ENCODE results near the gene ICE2. TPM values are rescaled to one million over a fixed set of nuclear protein-coding genes. Genes with fewer than 3 reads are reported as not detected.
A peak's percentile ranks its signal among the peaks of the same experiment; 100 is the strongest.

The ICE2 gene
- total and polyA plus RNA-seq, 5 donors from 2014 or later, result 37.1 to 52.2 (median 48.3) TPM

- ATAC-seq (ENCODE audit: low read depth in 2 of 2), result no peak
- Mint-ChIP-seq H3K27ac (peak overlapping the region in 1 of 3 donors; percentile 67), H3K4me3 (no peak overlapping the region), H3K4me1 (peaks cover 6 to 13% (median 9%) of the 10 kb centered on the region in 4 donors), H3K9me3 (no peaks in the 10 kb centered on the region), H3K27me3 (no peaks in the 10 kb centered on the region), H3K36me3 (peaks cover 24% of the 10 kb centered on the region)
- Histone ChIP-seq H3K36me3 (ENCODE audit: control insufficient read depth, insufficient read depth, low read length) (peaks cover 20% of the 10 kb centered on the region), H3K27ac (ENCODE audit: insufficient read depth, low read length, poor library complexity, severe bottlenecking) (no peak overlapping the region), H3K9me3 (ENCODE audit: control insufficient read depth in 2 of 2, low read length in 2 of 2) (no peaks in the 10 kb centered on the region), H3K4me1 (ENCODE audit: control insufficient read depth, insufficient read depth, low read length, poor library complexity, severe bottlenecking) (no peaks in the 10 kb centered on the region), H3K27me3 (ENCODE audit: control insufficient read depth, insufficient read depth, low read length) (no peaks in the 10 kb centered on the region), H3K4me3 (ENCODE audit: low read depth, low read length) (no peak overlapping the region)
- DNase-seq, result no peak
These were observed 36.8 kb downstream of the ICE2 start for GRCh38 chr15:60442031-60442650.

- Mint-ChIP-seq H3K27ac (peak overlapping the region in 2 of 3 donors; percentile 1 to 16), H3K9me3 (no peaks in the 10 kb centered on the region), H3K4me1 (peaks cover 6 to 13% (median 9%) of the 10 kb centered on the region in 4 donors), H3K4me3 (no peak overlapping the region), H3K27me3 (no peaks in the 10 kb centered on the region), H3K36me3 (peaks cover 16% of the 10 kb centered on the region)
- no peaks in the 10 kb centered on the region for H3K27me3 ChIP-seq (ENCODE audit: control insufficient read depth, insufficient read depth, low read length)
- no peak overlapping the region for H3K4me3 ChIP-seq (ENCODE audit: low read depth, low read length)
- H3K27ac ChIP-seq (ENCODE audit: insufficient read depth, low read length, poor library complexity, severe bottlenecking), result no peak overlapping the region
- H3K36me3 ChIP-seq (ENCODE audit: control insufficient read depth, insufficient read depth, low read length), result peaks cover 18% of the 10 kb centered on the region
- H3K4me1 ChIP-seq (ENCODE audit: control insufficient read depth, insufficient read depth, low read length, poor library complexity, severe bottlenecking), result no peaks in the 10 kb centered on the region
- no peak for DNase-seq
- no peak for ATAC-seq (ENCODE audit: low read depth in 2 of 2)
- H3K9me3 ChIP-seq (ENCODE audit: control insufficient read depth in 2 of 2, low read length in 2 of 2), result no peaks in the 10 kb centered on the region
These were observed 37.6 kb downstream of the ICE2 start for GRCh38 chr15:60441331-60441730.

- Histone ChIP-seq H3K27ac (ENCODE audit: insufficient read depth, low read length, poor library complexity, severe bottlenecking) (no peak overlapping the region), H3K4me1 (ENCODE audit: control insufficient read depth, insufficient read depth, low read length, poor library complexity, severe bottlenecking) (no peaks in the 10 kb centered on the region), H3K9me3 (ENCODE audit: control insufficient read depth in 2 of 2, low read length in 2 of 2) (no peaks in the 10 kb centered on the region), H3K27me3 (ENCODE audit: control insufficient read depth, insufficient read depth, low read length) (no peaks in the 10 kb centered on the region), H3K36me3 (ENCODE audit: control insufficient read depth, insufficient read depth, low read length) (peaks cover 30% of the 10 kb centered on the region), H3K4me3 (ENCODE audit: low read depth, low read length) (no peak overlapping the region)
- no peak for ATAC-seq (ENCODE audit: low read depth in 2 of 2)
- no peak for DNase-seq
- Mint-ChIP-seq H3K36me3 (peaks cover 17% of the 10 kb centered on the region), H3K4me3 (no peak overlapping the region), H3K4me1 (peaks cover 6 to 19% (median 12%) of the 10 kb centered on the region in 4 donors), H3K27me3 (no peaks in the 10 kb centered on the region), H3K27ac (no peak overlapping the region), H3K9me3 (no peaks in the 10 kb centered on the region)
These were observed 40.3 kb downstream of the ICE2 start for GRCh38 chr15:60438646-60439045.

- H3K27me3 ChIP-seq (ENCODE audit: control insufficient read depth, insufficient read depth, low read length), result no peaks in the 10 kb centered on the region
These were observed 50.0 kb downstream of the ICE2 start for GRCh38 chr15:60428935-60429334.

GRCh38 chr15:60426870-60427508 lies 52.0 kb downstream of the ICE2 start:
- H3K4me1 Mint-ChIP-seq, result peaks cover 0 to 10% (median 6%) of the 10 kb centered on the region in 4 donors
- DNase-seq, result no peak
- no peaks in the 10 kb centered on the region for H3K27me3 Mint-ChIP-seq
- Histone ChIP-seq H3K4me3 (ENCODE audit: low read depth, low read length) (no peak overlapping the region), H3K27me3 (ENCODE audit: control insufficient read depth, insufficient read depth, low read length) (no peaks in the 10 kb centered on the region), H3K9me3 (ENCODE audit: control insufficient read depth in 2 of 2, low read length in 2 of 2) (no peaks in the 10 kb centered on the region), H3K4me1 (ENCODE audit: control insufficient read depth, insufficient read depth, low read length, poor library complexity, severe bottlenecking) (no peaks in the 10 kb centered on the region), H3K36me3 (ENCODE audit: control insufficient read depth, insufficient read depth, low read length) (peaks cover 31% of the 10 kb centered on the region), H3K27ac (ENCODE audit: insufficient read depth, low read length, poor library complexity, severe bottlenecking) (no peak overlapping the region)
- H3K27ac Mint-ChIP-seq, result no peak overlapping the region
- H3K9me3 Mint-ChIP-seq, result no peaks in the 10 kb centered on the region
- no peak for ATAC-seq (ENCODE audit: low read depth in 2 of 2)
- peaks cover 31% of the 10 kb centered on the region for H3K36me3 Mint-ChIP-seq
- H3K4me3 Mint-ChIP-seq, result no peak overlapping the region

More at GRCh38 chr15:60428935-60429334, 50.0 kb downstream of the ICE2 start:
- Mint-ChIP-seq H3K36me3 (peaks cover 24% of the 10 kb centered on the region), H3K9me3 (no peaks in the 10 kb centered on the region), H3K4me1 (peaks cover 0 to 5% (median 3%) of the 10 kb centered on the region in 4 donors), H3K4me3 (no peak overlapping the region), H3K27me3 (no peaks in the 10 kb centered on the region), H3K27ac (no peak overlapping the region)
- no peaks in the 10 kb centered on the region for H3K9me3 ChIP-seq (ENCODE audit: control insufficient read depth in 2 of 2, low read length in 2 of 2)
- ATAC-seq (ENCODE audit: low read depth in 2 of 2), result no peak
- H3K4me3 ChIP-seq (ENCODE audit: low read depth, low read length), result no peak overlapping the region
- H3K36me3 ChIP-seq (ENCODE audit: control insufficient read depth, insufficient read depth, low read length), result peaks cover 21% of the 10 kb centered on the region
- no peaks in the 10 kb centered on the region for H3K4me1 ChIP-seq (ENCODE audit: control insufficient read depth, insufficient read depth, low read length, poor library complexity, severe bottlenecking)
- no peak for DNase-seq
- H3K27ac ChIP-seq (ENCODE audit: insufficient read depth, low read length, poor library complexity, severe bottlenecking), result no peak overlapping the region

- H3K27ac ChIP-seq (ENCODE audit: insufficient read depth, low read length, poor library complexity, severe bottlenecking), result no peak overlapping the region
- no peaks in the 10 kb centered on the region for H3K4me1 ChIP-seq (ENCODE audit: control insufficient read depth, insufficient read depth, low read length, poor library complexity, severe bottlenecking)
- H3K4me3 Mint-ChIP-seq, result no peak overlapping the region
- no peaks in the 10 kb centered on the region for H3K9me3 Mint-ChIP-seq
- peaks cover 32% of the 10 kb centered on the region for H3K36me3 ChIP-seq (ENCODE audit: control insufficient read depth, insufficient read depth, low read length)
- H3K9me3 ChIP-seq (ENCODE audit: control insufficient read depth in 2 of 2, low read length in 2 of 2), result no peaks in the 10 kb centered on the region
- H3K27me3 ChIP-seq (ENCODE audit: control insufficient read depth, insufficient read depth, low read length), result no peaks in the 10 kb centered on the region
- no peak for DNase-seq
- ATAC-seq (ENCODE audit: low read depth in 2 of 2), result no peak
- H3K36me3 Mint-ChIP-seq, result peaks cover 23% of the 10 kb centered on the region
- no peak overlapping the region for H3K4me3 ChIP-seq (ENCODE audit: low read depth, low read length)
- peaks cover 0 to 13% (median 6%) of the 10 kb centered on the region in 4 donors for H3K4me1 Mint-ChIP-seq
- peak overlapping the region in 1 of 3 donors; percentile 56 for H3K27ac Mint-ChIP-seq
- H3K27me3 Mint-ChIP-seq, result no peaks in the 10 kb centered on the region
These were observed 53.5 kb downstream of the ICE2 start for GRCh38 chr15:60425461-60425860.

GRCh38 chr15:60424006-60424405 lies 54.9 kb downstream of the ICE2 start:
- Histone ChIP-seq H3K4me3 (ENCODE audit: low read depth, low read length) (no peak overlapping the region), H3K27me3 (ENCODE audit: control insufficient read depth, insufficient read depth, low read length) (no peaks in the 10 kb centered on the region), H3K4me1 (ENCODE audit: control insufficient read depth, insufficient read depth, low read length, poor library complexity, severe bottlenecking) (no peaks in the 10 kb centered on the region), H3K27ac (ENCODE audit: insufficient read depth, low read length, poor library complexity, severe bottlenecking) (no peak overlapping the region), H3K36me3 (ENCODE audit: control insufficient read depth, insufficient read depth, low read length) (peaks cover 33% of the 10 kb centered on the region), H3K9me3 (ENCODE audit: control insufficient read depth in 2 of 2, low read length in 2 of 2) (no peaks in the 10 kb centered on the region)
- peaks cover 0 to 15% (median 7%) of the 10 kb centered on the region in 4 donors for H3K4me1 Mint-ChIP-seq
- peaks cover 0 to 2% (median 0%) of the 10 kb centered on the region in 7 donors for H3K9me3 Mint-ChIP-seq
- H3K4me3 Mint-ChIP-seq, result peak overlapping the region in 1 of 4 donors; percentile 47
- peak overlapping the region; percentile 13 to 43 (median 16) for H3K27ac Mint-ChIP-seq
- DNase-seq, result no peak
- ATAC-seq (ENCODE audit: low read depth in 2 of 2), result no peak
- H3K36me3 Mint-ChIP-seq, result peaks cover 19% of the 10 kb centered on the region
- no peaks in the 10 kb centered on the region for H3K27me3 Mint-ChIP-seq
